Neutrophil (primary cell): ENCODE measurements around the gene KCNQ4.

Experiments
- H3K27ac ChIP-seq: fragments of 200-600 bp; sonication (generic); 2 replicates; pipeline ENCODE4 v1.5.1; 2016; ENCODE audit warnings: mild to moderate bottlenecking, moderate library complexity
- H3K27me3 ChIP-seq: fragments of 200-600 bp; sonication (generic); 2 replicates; pipeline ENCODE4 v1.6.0; 2016; ENCODE audit warnings: mild to moderate bottlenecking
- H3K36me3 ChIP-seq: fragments of 200-600 bp; sonication (generic); 2 replicates; pipeline ENCODE4 v1.5.1; 2017
- H3K4me1 ChIP-seq, 2 experiments: fragments of 200-600 bp in 1 of 2; sonication (generic) in 1 of 2; 1 replicate in 1 of 2; 2 replicates in 1 of 2; pipeline versions ENCODE4 v1.5.1 to v1.6.1; 2013 to 2016; ENCODE audit warnings: low read depth in 1 of 2, low read length in 1 of 2, mild to moderate bottlenecking in 1 of 2, moderate library complexity in 1 of 2; ENCODE audit not compliant: control insufficient read depth in 1 of 2, insufficient read depth in 1 of 2
- H3K4me3 ChIP-seq, 2 experiments: fragments of 200-600 bp in 1 of 2; sonication (generic) in 1 of 2; 1 replicate in 1 of 2; 2 replicates in 1 of 2; pipeline ENCODE4 v1.5.1; 2013 to 2016; ENCODE audit warnings: low read depth in 1 of 2, low read length in 1 of 2, mild to moderate bottlenecking in 1 of 2, moderate library complexity in 1 of 2
- H3K9me3 ChIP-seq: fragments of 200-600 bp; sonication (generic); 2 replicates; pipeline ENCODE4 v1.5.1; 2016
- TF ChIP-seq, protein P1 (sequence below): fragments of 200-600 bp; sonication (generic); IDR thresholded peaks from 2 replicates; pipeline ENCODE4 v1.5.1; 2016; ENCODE audit warnings: antibody characterized with exemption

KCNQ4 gene

DNA sequence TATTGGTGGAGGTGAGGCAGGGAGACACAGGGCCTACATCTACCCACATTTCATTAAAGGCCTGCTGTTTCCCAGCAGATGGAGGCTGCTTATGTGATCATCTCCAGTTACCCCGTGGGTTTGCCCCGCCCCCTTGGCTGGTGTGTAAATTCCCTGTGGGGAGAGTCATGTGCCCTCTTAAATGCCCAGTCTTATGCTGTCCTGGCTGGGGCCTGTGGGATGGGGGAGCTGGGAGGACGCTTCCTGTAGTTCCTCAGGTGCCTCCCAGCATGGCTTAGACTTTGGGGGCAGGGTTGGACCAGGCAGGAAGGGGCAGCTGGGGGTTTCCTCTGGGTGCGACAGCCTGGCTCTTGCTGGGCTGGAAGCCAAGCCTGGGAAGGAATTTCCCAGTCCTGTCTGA, 94.1 kb downstream of the KCNQ4 start:
- no peak overlapping the region for H3K27ac ChIP-seq
- H3K9me3 ChIP-seq = no peaks in the 10 kb centered on the region
- TF ChIP-seq, protein P1, sequence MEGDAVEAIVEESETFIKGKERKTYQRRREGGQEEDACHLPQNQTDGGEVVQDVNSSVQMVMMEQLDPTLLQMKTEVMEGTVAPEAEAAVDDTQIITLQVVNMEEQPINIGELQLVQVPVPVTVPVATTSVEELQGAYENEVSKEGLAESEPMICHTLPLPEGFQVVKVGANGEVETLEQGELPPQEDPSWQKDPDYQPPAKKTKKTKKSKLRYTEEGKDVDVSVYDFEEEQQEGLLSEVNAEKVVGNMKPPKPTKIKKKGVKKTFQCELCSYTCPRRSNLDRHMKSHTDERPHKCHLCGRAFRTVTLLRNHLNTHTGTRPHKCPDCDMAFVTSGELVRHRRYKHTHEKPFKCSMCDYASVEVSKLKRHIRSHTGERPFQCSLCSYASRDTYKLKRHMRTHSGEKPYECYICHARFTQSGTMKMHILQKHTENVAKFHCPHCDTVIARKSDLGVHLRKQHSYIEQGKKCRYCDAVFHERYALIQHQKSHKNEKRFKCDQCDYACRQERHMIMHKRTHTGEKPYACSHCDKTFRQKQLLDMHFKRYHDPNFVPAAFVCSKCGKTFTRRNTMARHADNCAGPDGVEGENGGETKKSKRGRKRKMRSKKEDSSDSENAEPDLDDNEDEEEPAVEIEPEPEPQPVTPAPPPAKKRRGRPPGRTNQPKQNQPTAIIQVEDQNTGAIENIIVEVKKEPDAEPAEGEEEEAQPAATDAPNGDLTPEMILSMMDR = no peak
- no peak overlapping the region for H3K4me3 ChIP-seq
- no peaks in the 10 kb centered on the region for H3K36me3 ChIP-seq
- H3K27me3 ChIP-seq = peaks cover 7% of the 10 kb centered on the region
- H3K4me1 ChIP-seq = no peaks in the 10 kb centered on the region

- Histone ChIP-seq H3K4me3 (no peak overlapping the region), H3K27me3 (peaks cover 19% of the 10 kb centered on the region), H3K9me3 (no peaks in the 10 kb centered on the region), H3K27ac (no peak overlapping the region), H3K4me1 (peaks cover 0 to under 1% of the 10 kb centered on the region in 2 experiments), H3K36me3 (no peaks in the 10 kb centered on the region)
- TF ChIP-seq, protein P1 = no peak
Observed at GRCh38 chr1:40878906-40879305, 95.3 kb downstream of the KCNQ4 start.

- TF ChIP-seq, protein P1 = no peak
Observed at GRCh38 chr1:40879482-40880175, 96.0 kb downstream of the KCNQ4 start.

DNA sequence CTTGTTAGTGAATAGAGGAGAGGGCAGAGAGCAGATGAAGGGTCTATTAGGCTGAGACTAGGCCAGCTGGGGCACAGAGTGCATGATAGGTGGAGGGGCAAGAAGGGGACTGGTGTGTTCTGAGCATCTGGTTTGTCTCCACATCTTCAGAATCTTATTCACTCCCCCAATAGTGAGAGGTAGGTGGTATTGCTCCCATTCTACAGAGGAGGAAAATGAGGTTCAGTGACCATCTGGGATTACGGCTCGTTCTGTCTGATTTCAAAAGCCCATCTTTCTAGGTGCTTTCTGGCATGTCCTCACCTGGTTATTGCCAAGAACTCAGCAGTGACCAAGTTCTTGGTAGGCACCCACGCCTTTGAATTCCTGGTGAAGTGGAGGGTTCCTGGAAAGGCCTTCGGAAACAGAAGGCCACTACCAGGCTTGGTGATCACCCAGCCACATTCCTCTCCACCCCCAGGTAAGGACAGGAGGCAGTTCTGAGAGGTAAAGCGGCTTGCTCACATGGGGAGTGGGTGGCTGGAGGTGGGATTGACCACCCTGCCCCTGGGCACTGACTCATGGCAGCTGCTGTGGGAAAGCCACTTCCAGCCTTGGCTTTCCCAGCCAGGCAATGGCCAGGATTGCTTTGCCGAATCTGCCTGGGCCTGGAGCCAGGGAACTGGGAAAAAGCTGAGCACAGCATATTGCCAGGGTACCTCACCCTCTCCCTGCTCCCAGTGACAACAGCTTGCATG, 97.4 kb downstream of the KCNQ4 start:
- H3K36me3 ChIP-seq = no peaks in the 10 kb centered on the region
- H3K27me3 ChIP-seq = peaks cover 40% of the 10 kb centered on the region
- H3K9me3 ChIP-seq = no peaks in the 10 kb centered on the region
- peaks cover 0 to 6% of the 10 kb centered on the region in 2 experiments for H3K4me1 ChIP-seq
- H3K4me3 ChIP-seq = no peak overlapping the region
- TF ChIP-seq, protein P1 = no peak
- no peak overlapping the region for H3K27ac ChIP-seq

More at GRCh38 chr1:40879482-40880175, 96.0 kb downstream of the KCNQ4 start:
- peaks cover 26% of the 10 kb centered on the region for H3K27me3 ChIP-seq
- no peak overlapping the region for H3K4me3 ChIP-seq
- no peak overlapping the region for H3K27ac ChIP-seq
- H3K36me3 ChIP-seq = no peaks in the 10 kb centered on the region
- H3K9me3 ChIP-seq = no peaks in the 10 kb centered on the region
- H3K4me1 ChIP-seq = peaks cover 0 to 6% of the 10 kb centered on the region in 2 experiments

- Histone ChIP-seq H3K27ac (no peak overlapping the region), H3K27me3 (peaks cover 72% of the 10 kb centered on the region)
Observed at GRCh38 chr1:40884055-40884795, 100.6 kb downstream of the KCNQ4 start.

More at GRCh38 chr1:40884055-40884795, 100.6 kb downstream of the KCNQ4 start:
- no peak overlapping the region for H3K4me3 ChIP-seq
- peaks cover 0 to 6% of the 10 kb centered on the region in 2 experiments for H3K4me1 ChIP-seq
- H3K9me3 ChIP-seq = no peaks in the 10 kb centered on the region
- TF ChIP-seq, protein P1 = no peak
- H3K36me3 ChIP-seq = no peaks in the 10 kb centered on the region
